MCF 10A (cell line): ENCODE data around the gene RNF157. TPM values are rescaled to one million over a fixed set of nuclear protein-coding genes. Genes with fewer than 3 reads are reported as not detected.
A peak's percentile ranks its signal among the peaks of the same experiment; 100 is the strongest.

ENCODE experiments used
- BruUV-seq: library from RNA; stranded (reverse); fragments of 400-500 nt; replicated peaks from 2 replicates; lab custom pipeline; 2021; lab: Mats Ljungman, UMichigan
- CTCF ChIA-PET: fragments of 300-600 bp; sonication (Branson Sonifier 250); formaldehyde crosslinking; extraction: SDS; loops from one replicate; lab custom pipeline; 2021; ENCODE audit warnings: antibody characterized with exemption, inconsistent platforms; lab: Yijun Ruan, JAX
- POLR2A ChIA-PET: fragments of 300-600, 350-650 bp; sonication (Branson Sonifier 250); formaldehyde crosslinking; extraction: SDS; loops from one replicate; lab custom pipeline; 2020; ENCODE audit warnings: antibody characterized with exemption, inconsistent platforms; lab: Yijun Ruan, JAX
- DNase-seq: peaks from one replicate; pipeline ENCODE4 v3.0.0-alpha.2; 2018; ENCODE audit not compliant: unreplicated experiment
- H3K27ac Mint-ChIP-seq: one replicate; pipeline ENCODE4 v1.8.0; 2022; ENCODE audit warnings: mild to moderate bottlenecking, low read depth, mixed read lengths; ENCODE audit not compliant: unreplicated experiment
- H3K27me3 Mint-ChIP-seq: one replicate; pipeline ENCODE4 v1.8.0; 2022; ENCODE audit warnings: mixed read lengths; ENCODE audit not compliant: insufficient read depth, unreplicated experiment
- H3K36me3 Mint-ChIP-seq: one replicate; pipeline ENCODE4 v1.8.0; 2022; ENCODE audit warnings: mild to moderate bottlenecking, moderate library complexity, mixed read lengths; ENCODE audit not compliant: insufficient read depth, unreplicated experiment
- H3K4me1 Mint-ChIP-seq: one replicate; pipeline ENCODE4 v1.8.0; 2022; ENCODE audit warnings: mixed read lengths; ENCODE audit not compliant: insufficient read depth, unreplicated experiment
- H3K4me3 Mint-ChIP-seq: one replicate; pipeline ENCODE4 v1.8.0; 2022; ENCODE audit warnings: mild to moderate bottlenecking, moderate library complexity, mixed read lengths; ENCODE audit not compliant: unreplicated experiment
- H3K9me3 Mint-ChIP-seq: one replicate; pipeline ENCODE4 v1.8.0; 2022; ENCODE audit warnings: mixed read lengths; ENCODE audit not compliant: unreplicated experiment
- intact Hi-C: fragments of 100-400 bp; cut with micrococcal nuclease; formaldehyde crosslinking; loops from 2 replicates; pipeline ENCODE4 v1.14.1; 2022
- total RNA-seq: library from RNA; stranded (reverse); gene quantifications from 2 replicates; pipeline ENCODE4 v1.2.3, GENCODE V29; 2022
- TF ChIP-seq, protein P1 (sequence below): fragments of 200-600 bp; IDR thresholded peaks from one replicate; pipeline ENCODE4 v1.8.0; 2022; ENCODE audit warnings: antibody characterized with exemption, mild to moderate bottlenecking; ENCODE audit not compliant: unreplicated experiment

Gene RNF157
- total RNA-seq, 1 experiment from 2014 or later, result 0.44 TPM

DNA sequence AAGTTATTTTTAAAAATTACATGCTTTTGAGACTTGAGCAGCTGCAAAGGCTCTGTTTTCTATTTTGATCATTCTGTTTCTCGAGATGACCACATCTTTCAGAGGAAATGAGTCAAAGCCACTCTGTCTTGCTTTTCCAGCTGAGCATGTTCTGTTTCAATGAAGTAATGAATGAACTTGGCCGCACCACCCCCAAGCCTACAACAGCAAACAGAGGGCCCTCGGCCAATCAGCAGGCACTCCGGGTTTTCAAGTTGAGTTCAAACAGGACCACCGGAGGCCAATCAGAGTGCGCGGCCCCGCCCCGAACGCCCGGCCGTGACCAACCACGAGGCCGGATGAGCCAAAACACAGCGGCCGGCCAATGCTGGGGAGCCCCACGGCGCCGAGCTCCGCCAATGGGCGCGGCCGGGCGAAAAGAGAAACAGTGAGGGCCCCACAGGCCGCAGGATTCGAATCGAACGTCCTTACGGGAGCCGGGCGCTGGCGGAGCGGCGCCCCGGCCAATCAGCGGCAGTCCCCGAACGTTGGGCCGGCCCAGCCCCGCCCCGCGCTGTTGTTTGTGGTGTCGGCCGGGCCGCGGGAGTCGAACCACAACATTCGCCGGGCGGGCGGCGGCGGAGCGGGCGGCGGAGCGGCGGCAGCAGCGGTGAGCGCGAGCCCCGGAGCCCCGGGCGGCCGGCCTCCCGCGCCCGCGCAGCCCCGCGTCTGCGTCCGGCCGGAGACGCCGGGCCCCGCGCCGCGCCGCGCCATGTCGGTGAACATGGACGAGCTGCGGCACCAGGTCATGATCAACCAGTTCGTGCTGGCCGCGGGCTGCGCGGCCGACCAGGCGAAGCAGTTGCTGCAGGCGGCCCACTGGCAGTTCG lies 24.7 kb upstream of the RNF157 start, which contains the start of gene UBALD2:
Gene UBALD2 (plus strand): TSS at position 594 of the 869 bp plus-strand sequence. CDS start 158 bp downstream, at position 752.
- peak within 1 kb of the TSS; percentile 87 for H3K27ac Mint-ChIP-seq
- BruUV-seq, result no TSS peak
- H3K9me3 Mint-ChIP-seq, result no peaks in the 10 kb centered on the region
- peaks cover 29% of the 10 kb centered on the region for H3K36me3 Mint-ChIP-seq
- CTCF ChIA-PET, result interaction anchor here (0.6 to 1.0 kb wide), 3 partner anchors 14 to 145 kb away, joined by 3 to 4 read pairs (median 3); no protein-coding TSS in a partner anchor
- H3K27me3 Mint-ChIP-seq, result no peaks in the 10 kb centered on the region
- TF ChIP-seq, protein P1, sequence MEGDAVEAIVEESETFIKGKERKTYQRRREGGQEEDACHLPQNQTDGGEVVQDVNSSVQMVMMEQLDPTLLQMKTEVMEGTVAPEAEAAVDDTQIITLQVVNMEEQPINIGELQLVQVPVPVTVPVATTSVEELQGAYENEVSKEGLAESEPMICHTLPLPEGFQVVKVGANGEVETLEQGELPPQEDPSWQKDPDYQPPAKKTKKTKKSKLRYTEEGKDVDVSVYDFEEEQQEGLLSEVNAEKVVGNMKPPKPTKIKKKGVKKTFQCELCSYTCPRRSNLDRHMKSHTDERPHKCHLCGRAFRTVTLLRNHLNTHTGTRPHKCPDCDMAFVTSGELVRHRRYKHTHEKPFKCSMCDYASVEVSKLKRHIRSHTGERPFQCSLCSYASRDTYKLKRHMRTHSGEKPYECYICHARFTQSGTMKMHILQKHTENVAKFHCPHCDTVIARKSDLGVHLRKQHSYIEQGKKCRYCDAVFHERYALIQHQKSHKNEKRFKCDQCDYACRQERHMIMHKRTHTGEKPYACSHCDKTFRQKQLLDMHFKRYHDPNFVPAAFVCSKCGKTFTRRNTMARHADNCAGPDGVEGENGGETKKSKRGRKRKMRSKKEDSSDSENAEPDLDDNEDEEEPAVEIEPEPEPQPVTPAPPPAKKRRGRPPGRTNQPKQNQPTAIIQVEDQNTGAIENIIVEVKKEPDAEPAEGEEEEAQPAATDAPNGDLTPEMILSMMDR, result no peak
- H3K4me3 Mint-ChIP-seq, result peak within 1 kb of the TSS; percentile 76
- intact Hi-C loops, result loop anchor here (1.0 kb wide), 1 partner anchor 13 kb away; no protein-coding TSS in a partner anchor
- POLR2A ChIA-PET, result interaction anchor here (0.5 to 4.3 kb wide), 30 partner anchors 11 to 860 kb away, joined by 3 to 56 read pairs (median 5); partner anchors contain the start of genes EVPL, EXOC7, GRB2 and MRPL38
- peaks cover 7% of the 10 kb centered on the region for H3K4me1 Mint-ChIP-seq
- DNase-seq, result peak; percentile 99

DNA sequence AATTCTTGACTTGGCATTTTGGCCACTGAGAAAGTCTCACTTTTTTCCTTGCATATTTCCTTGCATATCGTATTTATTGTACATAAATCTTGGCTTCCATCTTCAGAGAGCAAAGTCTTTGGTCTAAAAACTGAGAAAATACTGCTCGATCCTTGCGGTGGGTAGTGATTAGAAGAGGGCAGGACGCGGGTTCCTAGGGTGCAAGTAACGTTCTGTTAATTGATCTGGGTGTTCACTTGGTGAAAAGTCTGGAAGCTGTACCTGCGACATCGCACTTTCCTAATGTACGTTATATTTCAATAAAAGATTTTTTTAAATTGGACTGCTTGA lies 24.1 kb upstream of the RNF157 start:
- H3K4me1 Mint-ChIP-seq, result peaks cover 7% of the 10 kb centered on the region
- no peaks in the 10 kb centered on the region for H3K27me3 Mint-ChIP-seq
- POLR2A ChIA-PET, result interaction anchor here (0.5 to 4.3 kb wide), 29 partner anchors 11 to 481 kb away, joined by 3 to 56 read pairs (median 5); partner anchors contain the start of genes EVPL, EXOC7, MRPL38 and PRPSAP1
- TF ChIP-seq, protein P1, result no peak
- H3K4me3 Mint-ChIP-seq, result peak overlapping the region; percentile 76
- H3K9me3 Mint-ChIP-seq, result no peaks in the 10 kb centered on the region
- H3K27ac Mint-ChIP-seq, result peak overlapping the region; percentile 87
- CTCF ChIA-PET, result interaction anchor here (0.6 to 1.0 kb wide), 3 partner anchors 13 to 145 kb away, joined by 3 to 4 read pairs (median 3); no protein-coding TSS in a partner anchor
- DNase-seq, result no peak
- H3K36me3 Mint-ChIP-seq, result peaks cover 26% of the 10 kb centered on the region
- TSS peak; percentile 59 for BruUV-seq
- intact Hi-C loops, result loop anchor here (1.0 kb wide), 1 partner anchor 12 kb away; no protein-coding TSS in a partner anchor

DNA sequence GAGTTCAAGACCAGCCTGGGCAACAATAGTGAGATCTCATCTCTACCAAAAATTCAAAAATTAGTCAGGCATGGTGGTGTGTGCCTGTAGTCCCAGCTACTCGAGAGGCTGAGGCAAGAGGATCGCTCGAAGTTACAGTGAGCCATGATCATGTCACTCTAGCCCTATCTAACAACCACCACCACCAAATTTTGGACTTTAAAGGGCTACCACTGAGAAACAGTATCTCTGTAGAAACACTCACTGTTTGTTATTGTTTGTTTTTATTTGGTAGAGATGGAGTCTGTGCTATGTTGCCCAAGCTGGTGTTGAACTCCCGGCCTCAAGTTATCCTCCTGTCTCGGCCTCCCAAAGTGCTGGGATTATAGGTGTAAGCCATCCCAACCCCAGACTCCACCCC lies 23.6 kb upstream of the RNF157 start:
- ChIA-PET POLR2A (interaction anchor here (0.6 to 4.3 kb wide), 13 partner anchors 10 to 409 kb away, joined by 3 to 56 read pairs (median 5); partner anchors contain the start of genes EVPL, EXOC7, MRPL38 and WBP2), CTCF (interaction anchor here (1.0 kb wide), 1 partner anchor 13 kb away, joined by 3 read pairs; no protein-coding TSS in a partner anchor)
- Mint-ChIP-seq H3K36me3 (peaks cover 26% of the 10 kb centered on the region), H3K9me3 (no peaks in the 10 kb centered on the region), H3K4me1 (peaks cover 7% of the 10 kb centered on the region), H3K27me3 (no peaks in the 10 kb centered on the region), H3K4me3 (no peak overlapping the region), H3K27ac (peak overlapping the region; percentile 87)
- BruUV-seq, result no TSS peak
- intact Hi-C loops, result loop anchor here (1.0 kb wide), 1 partner anchor 12 kb away; no protein-coding TSS in a partner anchor
- DNase-seq, result no peak
- TF ChIP-seq, protein P1, result no peak
